ENCODE results near the gene NEK10. TPM values are rescaled to one million over a fixed set of nuclear protein-coding genes. Genes with fewer than 3 reads are reported as not detected.

NEK10 gene
- total RNA-seq, 4 donors from 2014 or later = 1.6 to 2.6 (median 2.0) TPM

DNA sequence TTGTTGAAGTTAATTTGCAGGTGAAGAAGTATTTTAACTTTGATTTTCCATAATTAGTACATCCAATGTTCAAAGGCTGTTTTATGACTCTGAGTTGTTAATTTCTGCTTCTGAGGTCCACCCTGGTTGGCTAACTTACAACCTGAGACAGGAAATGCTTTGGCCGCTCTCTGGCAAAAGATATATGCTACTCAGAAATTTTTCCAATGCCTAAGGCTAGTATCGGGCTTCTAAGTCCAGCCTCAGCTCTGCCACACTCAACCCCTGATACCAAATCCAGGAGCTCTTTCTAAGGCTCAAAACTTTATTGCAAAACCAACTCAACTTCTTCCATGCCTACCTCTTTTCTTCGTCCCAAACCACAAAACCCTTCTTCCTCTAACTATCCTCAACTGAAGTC, 192.9 kb downstream of the NEK10 start:
- Histone ChIP-seq H3K27ac (no peak overlapping the region), H3K4me3 (replicated peaks in 1 of 3) (no peak overlapping the region), H3K9me3 (no peaks in the 10 kb centered on the region), H3K4me1 (no peaks in the 10 kb centered on the region), H3K27me3 (no peaks in the 10 kb centered on the region), H3K36me3 (no peaks in the 10 kb centered on the region)
- WGBS, 2 donors = 84 to 89% methylated on average over 3 of the region's 3 CpGs
- intact Hi-C loops (cut with DNase I) = no loop called here
- DNase-seq = no peak
- no peak for TF ChIP-seq POLR2A (IDR thresholded peaks at IDR 0.05)
- TF ChIP-seq, protein P1, sequence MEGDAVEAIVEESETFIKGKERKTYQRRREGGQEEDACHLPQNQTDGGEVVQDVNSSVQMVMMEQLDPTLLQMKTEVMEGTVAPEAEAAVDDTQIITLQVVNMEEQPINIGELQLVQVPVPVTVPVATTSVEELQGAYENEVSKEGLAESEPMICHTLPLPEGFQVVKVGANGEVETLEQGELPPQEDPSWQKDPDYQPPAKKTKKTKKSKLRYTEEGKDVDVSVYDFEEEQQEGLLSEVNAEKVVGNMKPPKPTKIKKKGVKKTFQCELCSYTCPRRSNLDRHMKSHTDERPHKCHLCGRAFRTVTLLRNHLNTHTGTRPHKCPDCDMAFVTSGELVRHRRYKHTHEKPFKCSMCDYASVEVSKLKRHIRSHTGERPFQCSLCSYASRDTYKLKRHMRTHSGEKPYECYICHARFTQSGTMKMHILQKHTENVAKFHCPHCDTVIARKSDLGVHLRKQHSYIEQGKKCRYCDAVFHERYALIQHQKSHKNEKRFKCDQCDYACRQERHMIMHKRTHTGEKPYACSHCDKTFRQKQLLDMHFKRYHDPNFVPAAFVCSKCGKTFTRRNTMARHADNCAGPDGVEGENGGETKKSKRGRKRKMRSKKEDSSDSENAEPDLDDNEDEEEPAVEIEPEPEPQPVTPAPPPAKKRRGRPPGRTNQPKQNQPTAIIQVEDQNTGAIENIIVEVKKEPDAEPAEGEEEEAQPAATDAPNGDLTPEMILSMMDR (IDR thresholded peaks at IDR 0.05) = no peak

DNA sequence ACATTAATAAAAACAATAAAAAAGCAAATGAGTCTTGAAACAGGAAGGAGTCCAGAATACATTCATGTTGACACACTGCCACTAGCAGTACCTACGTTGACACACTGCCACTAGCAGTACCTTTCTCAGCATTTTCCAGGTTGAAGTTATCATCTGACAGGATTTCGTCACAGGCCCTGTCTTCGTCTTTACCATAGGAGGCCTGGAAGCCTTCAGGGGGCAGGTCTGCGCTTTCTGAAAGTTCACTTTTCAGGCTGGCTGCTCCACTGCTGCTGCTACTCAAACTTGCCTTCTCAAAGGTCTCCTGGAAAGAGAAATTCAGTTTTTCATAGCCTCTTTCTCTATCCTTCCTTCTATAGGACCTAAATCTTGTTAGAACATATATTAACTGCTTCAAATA, 194.7 kb downstream of the NEK10 start:
- TF ChIP-seq, protein P1 (IDR thresholded peaks at IDR 0.05) = no peak
- TF ChIP-seq POLR2A (IDR thresholded peaks at IDR 0.05) = no peak
- DNase-seq = no peak
- H3K27me3 ChIP-seq = no peaks in the 10 kb centered on the region
- WGBS, 2 donors = 85 to 88% methylated on average over 4 of the region's 4 CpGs
- no peak overlapping the region for H3K27ac ChIP-seq
- H3K4me3 ChIP-seq (replicated peaks in 1 of 3) = no peak overlapping the region
- no peaks in the 10 kb centered on the region for H3K9me3 ChIP-seq
- intact Hi-C loops (cut with DNase I) = no loop called here
- H3K4me1 ChIP-seq = no peaks in the 10 kb centered on the region
- H3K36me3 ChIP-seq = no peaks in the 10 kb centered on the region

DNA sequence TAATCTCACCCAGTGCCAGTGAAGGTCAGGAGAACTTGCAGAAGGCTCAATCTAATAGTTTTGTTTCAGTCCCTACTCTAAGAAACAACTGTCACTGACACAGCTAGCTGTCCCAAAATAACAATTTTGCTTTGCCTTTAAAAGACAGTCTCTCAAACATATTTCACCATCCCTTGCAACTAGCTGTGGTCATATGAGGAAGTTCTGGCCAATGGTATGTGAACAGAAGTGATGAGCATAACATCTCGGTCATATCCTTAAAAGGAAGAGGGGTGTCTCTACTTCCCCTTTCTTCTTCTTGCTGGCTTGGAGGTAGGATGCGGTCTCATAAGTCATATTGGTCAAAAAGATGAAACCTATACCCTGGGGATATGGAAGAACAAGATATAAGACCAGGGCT, 198.1 kb downstream of the NEK10 start:
- intact Hi-C loops (cut with DNase I) = no loop called here
- H3K4me3 ChIP-seq (replicated peaks in 1 of 3) = no peak overlapping the region
- TF ChIP-seq, protein P1 (IDR thresholded peaks at IDR 0.05) = no peak
- no peaks in the 10 kb centered on the region for H3K4me1 ChIP-seq
- H3K9me3 ChIP-seq = no peaks in the 10 kb centered on the region
- WGBS, 2 donors = 93 to 94% methylated on average over 2 of the region's 2 CpGs
- H3K36me3 ChIP-seq = no peaks in the 10 kb centered on the region
- DNase-seq = no peak
- no peaks in the 10 kb centered on the region for H3K27me3 ChIP-seq
- no peak overlapping the region for H3K27ac ChIP-seq

DNA sequence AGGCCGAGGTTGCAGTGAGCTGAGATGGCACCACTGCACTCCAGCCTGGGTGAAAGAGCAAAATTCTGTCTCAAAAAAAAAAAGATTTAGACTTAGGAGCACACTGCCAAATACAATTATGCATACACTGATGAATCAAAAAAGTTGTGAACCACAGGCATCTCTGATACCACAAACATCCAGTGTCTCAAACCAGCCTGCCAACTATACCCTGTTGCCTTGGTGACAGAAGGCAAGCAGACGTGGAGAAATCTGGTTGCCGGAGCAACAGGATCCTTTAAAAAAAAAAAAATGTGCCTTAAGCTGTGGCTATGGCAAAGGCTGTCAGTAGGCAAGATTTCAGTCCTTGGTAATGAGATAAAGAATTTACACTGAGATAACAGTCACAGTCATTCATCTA, 202.3 kb downstream of the NEK10 start:
- H3K36me3 ChIP-seq = no peaks in the 10 kb centered on the region
- 59 to 69% methylated on average over 3 of the region's 3 CpGs for whole genome bisulfite sequencing, 2 donors
- no peak for DNase-seq
- intact Hi-C loops (cut with DNase I) = no loop called here
- H3K4me1 ChIP-seq = peaks cover 0 to 8% of the 10 kb centered on the region in 2 donors
- no peak overlapping the region for H3K4me3 ChIP-seq (replicated peaks in 1 of 3)
- H3K27ac ChIP-seq = no peak overlapping the region
- H3K27me3 ChIP-seq = no peaks in the 10 kb centered on the region
- no peaks in the 10 kb centered on the region for H3K9me3 ChIP-seq
- TF ChIP-seq, protein P1 (IDR thresholded peaks at IDR 0.05) = no peak
- no peak for TF ChIP-seq POLR2A (IDR thresholded peaks at IDR 0.05)

DNA sequence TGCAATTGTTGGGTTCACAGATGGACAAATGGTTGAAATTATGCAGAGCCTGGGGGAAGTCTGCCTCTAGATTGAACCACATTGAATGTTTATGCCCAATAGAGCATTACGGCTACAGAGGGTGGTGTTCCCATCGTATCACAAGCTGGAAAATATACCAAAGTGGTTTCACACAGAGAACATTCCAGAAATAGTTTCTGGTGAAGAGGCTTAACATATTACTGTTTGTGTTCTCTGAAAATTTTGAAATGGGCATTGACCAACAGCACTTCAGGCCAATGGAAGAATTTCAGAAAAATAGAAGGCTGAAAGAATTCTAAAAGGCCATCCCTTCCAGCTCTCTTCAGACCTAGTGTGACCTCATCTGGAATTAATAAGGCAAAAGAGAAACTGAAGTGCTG, 203.9 kb downstream of the NEK10 start:
- H3K4me3 ChIP-seq (replicated peaks in 1 of 3) = no peak overlapping the region
- TF ChIP-seq, protein P1 (IDR thresholded peaks at IDR 0.05) = no peak
- TF ChIP-seq POLR2A (IDR thresholded peaks at IDR 0.05) = no peak
- H3K27me3 ChIP-seq = no peaks in the 10 kb centered on the region
- no peaks in the 10 kb centered on the region for H3K36me3 ChIP-seq
- no peaks in the 10 kb centered on the region for H3K9me3 ChIP-seq
- no peak overlapping the region for H3K27ac ChIP-seq
- H3K4me1 ChIP-seq = peaks cover 0 to 8% of the 10 kb centered on the region in 2 donors
- WGBS, 2 donors = 25 to 55% methylated on average over 2 of the region's 2 CpGs
- no peak for DNase-seq
- intact Hi-C loops (cut with DNase I) = no loop called here

Measured in thyroid gland (tissue), 4 donors.